WTC11 (cell line): Measurements from ENCODE around the gene NKAIN4. TPM values are rescaled to one million over a fixed set of nuclear protein-coding genes. Genes with fewer than 3 reads are reported as not detected.

Source experiments
- ATAC-seq: fragments of 200-7000 bp; cut with Tn5 transposase; 2 replicates; pipeline ENCODE4 v1.10.0; 2021; ENCODE audit warnings: mild to moderate bottlenecking, moderate library complexity
- CTCF ChIA-PET: fragments of 300-600 bp; sonication (Branson Sonifier 250); formaldehyde crosslinking; loops from one replicate; lab custom pipeline; 2021; ENCODE audit warnings: antibody characterized with exemption; lab: Charles Lee
- POLR2A ChIA-PET: fragments of 350-600 bp; sonication (Branson Sonifier 250); formaldehyde crosslinking; loops from one replicate; lab custom pipeline; 2021; ENCODE audit warnings: antibody characterized with exemption; lab: Charles Lee
- DNase-seq: peaks from one replicate; pipeline ENCODE4 v3.0.0; 2021; ENCODE audit warnings: low spot score
- H3K27ac Mint-ChIP-seq: 2 replicates; pipeline ENCODE4 v1.8.0; 2021; ENCODE audit warnings: mixed read lengths
- H3K27me3 Mint-ChIP-seq: 2 replicates; pipeline ENCODE4 v1.8.0; 2021; ENCODE audit warnings: low read depth, mild to moderate bottlenecking, moderate library complexity, mixed read lengths
- H3K36me3 Mint-ChIP-seq: 2 replicates; pipeline ENCODE4 v1.8.0; 2021; ENCODE audit warnings: mixed read lengths
- H3K4me1 Mint-ChIP-seq: 2 replicates; pipeline ENCODE4 v1.8.0; 2022; ENCODE audit warnings: mixed read lengths
- H3K4me3 Mint-ChIP-seq: 2 replicates; pipeline ENCODE4 v1.8.0; 2021; ENCODE audit warnings: mild to moderate bottlenecking, moderate library complexity, mixed read lengths
- H3K9me3 Mint-ChIP-seq: 2 replicates; pipeline ENCODE4 v1.8.0; 2021; ENCODE audit warnings: mixed read lengths
- ATF3 ChIP-seq: sonication (generic); formaldehyde crosslinking; conservative IDR thresholded peaks from 2 replicates; pipeline ENCODE4 v1.8.1; 2022; ENCODE audit warnings: mild to moderate bottlenecking, missing genetic modification reagents
- CBFB ChIP-seq: sonication (generic); formaldehyde crosslinking; IDR thresholded peaks from 2 replicates; pipeline ENCODE4 v1.8.1; 2022; ENCODE audit warnings: mild to moderate bottlenecking, low read depth, missing genetic modification reagents
- CREM ChIP-seq: sonication (generic); formaldehyde crosslinking; IDR thresholded peaks from 2 replicates; pipeline ENCODE4 v1.8.1; 2022; ENCODE audit warnings: mild to moderate bottlenecking, missing genetic modification reagents, moderate library complexity
- E2F4 ChIP-seq: sonication (generic); formaldehyde crosslinking; IDR thresholded peaks from 2 replicates; pipeline ENCODE4 v1.8.1; 2022; ENCODE audit warnings: low read depth, mild to moderate bottlenecking, moderate library complexity, missing genetic modification reagents, borderline replicate concordance
- GRHL2 ChIP-seq: fragments of 250-450 bp; sonication (Bioruptor Pico); IDR thresholded peaks from 2 replicates; pipeline ENCODE4 v1.8.0; 2022; ENCODE audit warnings: mild to moderate bottlenecking, moderate library complexity; ENCODE audit not compliant: insufficient replicate concordance, severe bottlenecking
- HMGA2 ChIP-seq: fragments of 250-450 bp; sonication (Bioruptor Pico); IDR thresholded peaks from 2 replicates; pipeline ENCODE4 v1.4.0; 2021; ENCODE audit warnings: mild to moderate bottlenecking, moderate library complexity
- IRF1 ChIP-seq: sonication (generic); formaldehyde crosslinking; IDR thresholded peaks from 2 replicates; pipeline ENCODE4 v1.8.0; 2023; ENCODE audit warnings: missing genetic modification reagents
- JAZF1 ChIP-seq: fragments of 250-450 bp; sonication (Bioruptor Pico); IDR thresholded peaks from 2 replicates; pipeline ENCODE4 v1.9.0; 2021; ENCODE audit warnings: moderate library complexity, mild to moderate bottlenecking, inconsistent platforms
- MYBL2 ChIP-seq: sonication (generic); formaldehyde crosslinking; IDR thresholded peaks from 2 replicates; pipeline ENCODE4 v1.8.1; 2023; ENCODE audit warnings: mild to moderate bottlenecking, moderate library complexity, missing genetic modification reagents
- NFE2L1 ChIP-seq: sonication (generic); formaldehyde crosslinking; IDR thresholded peaks from 2 replicates; pipeline ENCODE4 v1.8.1; 2023; ENCODE audit warnings: missing genetic modification reagents
- NFYB ChIP-seq: sonication (generic); formaldehyde crosslinking; conservative IDR thresholded peaks from 2 replicates; pipeline ENCODE4 v1.8.0; 2022; ENCODE audit warnings: low read depth, missing genetic modification reagents
- NR2C2 ChIP-seq: sonication (generic); formaldehyde crosslinking; IDR thresholded peaks from 2 replicates; pipeline ENCODE4 v1.8.0; 2022; ENCODE audit warnings: mild to moderate bottlenecking, missing genetic modification reagents
- PREB ChIP-seq: sonication (generic); formaldehyde crosslinking; IDR thresholded peaks from 2 replicates; pipeline ENCODE4 v1.8.1; 2022; ENCODE audit warnings: mild to moderate bottlenecking, missing genetic modification reagents, moderate library complexity, borderline replicate concordance
- PRRX2 ChIP-seq: fragments of 250-450 bp; sonication (Bioruptor Pico); IDR thresholded peaks from 2 replicates; pipeline ENCODE4 v1.8.0; 2021; ENCODE audit warnings: mild to moderate bottlenecking
- TP53 ChIP-seq: sonication (generic); formaldehyde crosslinking; IDR thresholded peaks from 2 replicates; pipeline ENCODE4 v1.8.1; 2023; ENCODE audit warnings: mild to moderate bottlenecking, missing genetic modification reagents
- ZMAT4 ChIP-seq: fragments of 250-450 bp; sonication (Bioruptor Pico); IDR thresholded peaks from 2 replicates; pipeline ENCODE4 v1.9.0; 2021; ENCODE audit warnings: mild to moderate bottlenecking
- ZNF138 ChIP-seq: sonication (generic); formaldehyde crosslinking; conservative IDR thresholded peaks from 2 replicates; pipeline ENCODE4 v1.8.1; 2022; ENCODE audit warnings: mild to moderate bottlenecking, moderate library complexity, missing genetic modification reagents
- ZNF317 ChIP-seq: sonication (generic); formaldehyde crosslinking; IDR thresholded peaks from 2 replicates; pipeline ENCODE4 v1.8.1; 2023; ENCODE audit warnings: low read depth, mild to moderate bottlenecking, moderate library complexity, missing genetic modification reagents, borderline replicate concordance
- ZNF425 ChIP-seq: fragments of 250-450 bp; sonication (Bioruptor Pico); conservative IDR thresholded peaks from 2 replicates; pipeline ENCODE4 v1.9.0; 2021; ENCODE audit warnings: mild to moderate bottlenecking
- ZNF532 ChIP-seq: fragments of 250-450 bp; sonication (Bioruptor Pico); IDR thresholded peaks from 2 replicates; pipeline ENCODE4 v1.9.0; 2021; ENCODE audit warnings: mild to moderate bottlenecking, borderline replicate concordance
- ZSCAN18 ChIP-seq: fragments of 250-450 bp; sonication (Bioruptor Pico); IDR thresholded peaks from 2 replicates; pipeline ENCODE4 v2.1.2; 2022; ENCODE audit warnings: mild to moderate bottlenecking, moderate library complexity
- total RNA-seq: library from RNA; stranded (reverse); gene quantifications from 3 replicates; pipeline ENCODE4 v1.2.3, GENCODE V29; 2021

NKAIN4 gene
- total RNA-seq, 1 experiment from 2014 or later, result 7.2 TPM

GRCh38 chr20:63202811-63203526, 51.3 kb downstream of the NKAIN4 start:
- Mint-ChIP-seq H3K27ac (no peak overlapping the region), H3K4me1 (peaks cover 5% of the 10 kb centered on the region), H3K36me3 (peaks cover 47% of the 10 kb centered on the region), H3K27me3 (no peaks in the 10 kb centered on the region)
- no peak for TF ChIP-seq E2F4 (CRISPR knock-in tag)
- TF ChIP-seq ATF3 (CRISPR knock-in tag), result no peak
- no peak for TF ChIP-seq NFE2L1 (CRISPR knock-in tag)
- TF ChIP-seq TP53, result no peak
- no peak for TF ChIP-seq ZNF317 (CRISPR knock-in tag)
- TF ChIP-seq NR2C2 (CRISPR knock-in tag), result no peak
- TF ChIP-seq ZNF138 (CRISPR knock-in tag), result no peak
- TF ChIP-seq PRRX2, result no peak
- TF ChIP-seq, all 79 proteins: peak for 0
- no peak for ATAC-seq
- H3K4me3 Mint-ChIP-seq, result no peak overlapping the region
- CTCF ChIA-PET, result interaction anchor here (1.1 to 2.2 kb wide), 4 partner anchors 12 to 32 kb away, joined by 3 to 11 read pairs (median 4); no protein-coding TSS in a partner anchor
- H3K9me3 Mint-ChIP-seq, result no peaks in the 10 kb centered on the region
- DNase-seq, result no peak
- POLR2A ChIA-PET, result no interaction called here

- H3K36me3 Mint-ChIP-seq, result peaks cover 43% of the 10 kb centered on the region
- no peak overlapping the region for H3K27ac Mint-ChIP-seq
- ATAC-seq (0 out of 2 replicates have a peak, but pooled peaks have one; percentile 30), DNase-seq (no peak)
- no peaks in the 10 kb centered on the region for H3K9me3 Mint-ChIP-seq
- H3K27me3 Mint-ChIP-seq, result no peaks in the 10 kb centered on the region
- H3K4me1 Mint-ChIP-seq, result peaks cover 10% of the 10 kb centered on the region
- ChIA-PET POLR2A (no interaction called here), CTCF (interaction anchor here (1.1 to 2.2 kb wide), 3 partner anchors 13 to 33 kb away, joined by 3 to 5 read pairs (median 3); no protein-coding TSS in a partner anchor)
- no peak overlapping the region for H3K4me3 Mint-ChIP-seq
- TF ChIP-seq GRHL2 (CRISPR knock-in tag), result no peak
- no peak for TF ChIP-seq ZMAT4 (CRISPR knock-in tag)
- no peak for TF ChIP-seq CREM (CRISPR knock-in tag)
- TF ChIP-seq ZSCAN18 (CRISPR knock-in tag), result no peak
- no peak for TF ChIP-seq JAZF1 (CRISPR knock-in tag)
- no peak for TF ChIP-seq HMGA2 (CRISPR knock-in tag)
- TF ChIP-seq IRF1 (CRISPR knock-in tag), result no peak
- TF ChIP-seq ZNF425, result no peak
- TF ChIP-seq NFYB (CRISPR knock-in tag), result no peak
- TF ChIP-seq MYBL2, result no peak
- TF ChIP-seq PREB, result no peak
- no peak for TF ChIP-seq TP53
- no peak for TF ChIP-seq NR2C2 (CRISPR knock-in tag)
- no peak for TF ChIP-seq ZNF532 (CRISPR knock-in tag)
- no peak for TF ChIP-seq CBFB
Observed at GRCh38 chr20:63202021-63202420, 52.2 kb downstream of the NKAIN4 start.
